Measurements from ENCODE around the gene INPP4B. TPM values are rescaled to one million over a fixed set of nuclear protein-coding genes. Genes with fewer than 3 reads are reported as not detected.

INPP4B gene
- polyA plus RNA-seq, 1 experiment, result 5.1 TPM

- TF ChIP-seq CTCF (IDR thresholded peaks at IDR 0.05; ENCODE audit: low read depth, low read length), result no peak
- DNase-seq (ENCODE audit: low read depth, low spot score), result no peak
- Histone ChIP-seq H3K9me3 (ENCODE audit: control insufficient read depth, insufficient read depth, low read length) (no peaks in the 10 kb centered on the region), H3K4me3 (ENCODE audit: low read depth, low read length) (no peak overlapping the region), H3K27ac (ENCODE audit: low read depth, low read length) (no peak overlapping the region), H3K27me3 (ENCODE audit: control insufficient read depth, insufficient read depth, low read length) (no peaks in the 10 kb centered on the region)
- ChIA-PET POLR2A (no interaction called here), CTCF (interaction anchor here (1.2 kb wide), 1 partner anchor 12 kb away, joined by 3 read pairs; no protein-coding TSS in a partner anchor)
These were observed 231.3 kb downstream of the INPP4B start for GRCh38 chr4:142614621-142615323.

- H3K27ac ChIP-seq (ENCODE audit: low read depth, low read length), result no peak overlapping the region
- ChIA-PET CTCF (no interaction called here), POLR2A (no interaction called here)
- no peak overlapping the region for H3K4me3 ChIP-seq (ENCODE audit: low read depth, low read length)
- H3K9me3 ChIP-seq (ENCODE audit: control insufficient read depth, insufficient read depth, low read length), result no peaks in the 10 kb centered on the region; the same call in 1 of the 2 replicates
- no peak for DNase-seq (ENCODE audit: low read depth, low spot score)
- H3K27me3 ChIP-seq (ENCODE audit: control insufficient read depth, insufficient read depth, low read length), result no peaks in the 10 kb centered on the region
- no peak for TF ChIP-seq CTCF (IDR thresholded peaks at IDR 0.05; ENCODE audit: low read depth, low read length)
These were observed 238.1 kb downstream of the INPP4B start for GRCh38 chr4:142607976-142608375.

- no peak for DNase-seq (ENCODE audit: low read depth, low spot score)
- Histone ChIP-seq H3K9me3 (ENCODE audit: control insufficient read depth, insufficient read depth, low read length) (no peaks in the 10 kb centered on the region; the same call in 1 of the 2 replicates), H3K27me3 (ENCODE audit: control insufficient read depth, insufficient read depth, low read length) (no peaks in the 10 kb centered on the region), H3K4me3 (ENCODE audit: low read depth, low read length) (no peak overlapping the region), H3K27ac (ENCODE audit: low read depth, low read length) (no peak overlapping the region)
- no peak for TF ChIP-seq CTCF (IDR thresholded peaks at IDR 0.05; ENCODE audit: low read depth, low read length)
- CTCF ChIA-PET, result no interaction called here
- POLR2A ChIA-PET, result no interaction called here
These were observed 245.1 kb downstream of the INPP4B start for GRCh38 chr4:142600952-142601351.

GRCh38 chr4:142598132-142598531 lies 248.0 kb downstream of the INPP4B start:
- TF ChIP-seq CTCF (IDR thresholded peaks at IDR 0.05; ENCODE audit: low read depth, low read length), result no peak
- no peak for DNase-seq (ENCODE audit: low read depth, low spot score)
- ChIA-PET CTCF (no interaction called here), POLR2A (no interaction called here)
- H3K4me3 ChIP-seq (ENCODE audit: low read depth, low read length), result no peak overlapping the region
- H3K27me3 ChIP-seq (ENCODE audit: control insufficient read depth, insufficient read depth, low read length), result no peaks in the 10 kb centered on the region
- no peaks in the 10 kb centered on the region for H3K9me3 ChIP-seq (ENCODE audit: control insufficient read depth, insufficient read depth, low read length)
- H3K27ac ChIP-seq (ENCODE audit: low read depth, low read length), result no peak overlapping the region

- ChIA-PET POLR2A (no interaction called here), CTCF (no interaction called here)
- no peak overlapping the region for H3K4me3 ChIP-seq (ENCODE audit: low read depth, low read length)
- no peaks in the 10 kb centered on the region for H3K27me3 ChIP-seq (ENCODE audit: control insufficient read depth, insufficient read depth, low read length)
- H3K9me3 ChIP-seq (ENCODE audit: control insufficient read depth, insufficient read depth, low read length), result no peaks in the 10 kb centered on the region
- no peak for DNase-seq (ENCODE audit: low read depth, low spot score)
- H3K27ac ChIP-seq (ENCODE audit: low read depth, low read length), result no peak overlapping the region
- TF ChIP-seq CTCF (IDR thresholded peaks at IDR 0.05; ENCODE audit: low read depth, low read length), result no peak
These were observed 249.5 kb downstream of the INPP4B start for GRCh38 chr4:142596595-142596994.

Measured in AG04450 (cell line).